Kidney tubule cell (primary cell): ENCODE results near the gene NHERF1.

ENCODE experiments used
- DNase-seq: peaks from one replicate; pipeline ENCODE4 v3.0.0-alpha.2; 2018; ENCODE audit warnings: low spot score

NHERF1 gene

DNA sequence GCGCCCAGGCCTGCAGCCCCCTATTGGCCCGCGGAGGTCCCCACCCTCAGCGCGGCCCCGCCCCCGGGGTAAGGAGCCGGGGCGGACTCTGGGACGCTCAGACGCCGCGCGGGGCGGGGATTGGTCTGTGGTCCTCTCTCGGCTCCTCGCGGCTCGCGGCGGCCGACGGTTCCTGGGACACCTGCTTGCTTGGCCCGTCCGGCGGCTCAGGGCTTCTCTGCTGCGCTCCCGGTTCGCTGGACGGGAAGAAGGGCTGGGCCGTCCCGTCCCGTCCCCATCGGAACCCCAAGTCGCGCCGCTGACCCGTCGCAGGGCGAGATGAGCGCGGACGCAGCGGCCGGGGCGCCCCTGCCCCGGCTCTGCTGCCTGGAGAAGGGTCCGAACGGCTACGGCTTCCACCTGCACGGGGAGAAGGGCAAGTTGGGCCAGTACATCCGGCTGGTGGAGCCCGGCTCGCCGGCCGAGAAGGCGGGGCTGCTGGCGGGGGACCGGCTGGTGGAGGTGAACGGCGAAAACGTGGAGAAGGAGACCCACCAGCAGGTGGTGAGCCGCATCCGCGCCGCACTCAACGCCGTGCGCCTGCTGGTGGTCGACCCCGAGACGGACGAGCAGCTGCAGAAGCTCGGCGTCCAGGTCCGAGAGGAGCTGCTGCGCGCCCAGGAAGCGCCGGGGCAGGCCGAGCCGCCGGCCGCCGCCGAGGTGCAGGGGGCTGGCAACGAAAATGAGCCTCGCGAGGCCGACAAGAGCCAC is at the start of gene NHERF1:
TSS of gene NHERF1 (plus strand) at position 100 of the 750 bp plus-strand sequence. CDS start at position 319, 219 bp downstream.
- peak; percentile 95 for DNase-seq

DNA sequence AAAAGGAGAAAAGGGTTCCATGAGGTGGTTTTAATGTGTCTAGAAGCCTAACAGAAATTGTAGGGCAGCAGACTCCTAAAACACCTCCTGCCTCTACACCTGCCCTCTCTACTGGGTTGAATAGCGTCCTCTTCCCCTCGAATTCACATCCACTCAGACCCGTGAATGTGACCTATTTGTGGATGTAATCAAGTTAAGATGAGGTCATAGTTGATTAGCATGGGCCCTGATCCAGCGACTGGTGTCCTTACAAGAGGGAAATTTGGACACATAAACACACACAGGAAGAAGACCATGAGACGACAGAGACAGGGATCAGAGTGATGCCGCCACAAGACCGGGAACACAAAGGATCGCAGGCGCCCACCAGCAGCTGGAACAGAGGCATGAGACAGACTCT is 49.2 kb upstream of the NHERF1 start:
- DNase-seq, result no peak

DNA sequence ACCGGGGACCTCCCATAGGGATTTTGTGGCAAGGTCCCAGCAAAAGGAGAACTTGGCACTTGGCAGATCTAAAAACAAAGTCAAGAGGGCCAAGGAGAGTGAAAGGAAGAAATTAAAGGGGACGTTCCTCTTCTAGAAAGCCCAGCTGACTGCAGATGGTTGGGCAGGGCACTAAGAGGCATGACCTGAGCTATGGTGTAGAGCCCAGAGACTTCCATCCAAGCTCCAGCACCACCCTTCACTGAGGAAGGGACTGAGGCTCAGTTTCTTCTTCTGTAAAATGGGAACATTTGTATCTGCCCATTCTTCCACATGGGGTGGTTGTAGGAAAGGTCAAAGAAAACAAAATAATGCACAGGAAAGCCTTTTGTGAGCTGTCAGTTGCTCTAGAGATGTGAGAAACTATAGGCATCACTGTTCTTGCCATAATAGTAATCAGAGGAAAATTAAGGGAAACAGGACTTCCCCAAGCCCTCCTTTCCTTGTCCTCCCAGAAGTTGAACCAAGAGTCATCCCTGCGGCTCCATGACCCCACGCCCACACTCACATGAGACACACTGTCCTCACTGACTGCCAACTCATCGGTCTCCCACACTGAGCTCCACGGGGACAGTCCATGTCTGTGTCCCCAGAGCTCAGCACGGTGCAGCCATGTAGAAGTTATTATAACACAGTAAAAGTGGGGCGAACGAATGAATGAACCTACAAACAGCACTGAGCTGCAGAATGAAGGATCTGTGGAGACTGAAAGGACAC is 46.1 kb upstream of the NHERF1 start:
- no peak for DNase-seq

DNA sequence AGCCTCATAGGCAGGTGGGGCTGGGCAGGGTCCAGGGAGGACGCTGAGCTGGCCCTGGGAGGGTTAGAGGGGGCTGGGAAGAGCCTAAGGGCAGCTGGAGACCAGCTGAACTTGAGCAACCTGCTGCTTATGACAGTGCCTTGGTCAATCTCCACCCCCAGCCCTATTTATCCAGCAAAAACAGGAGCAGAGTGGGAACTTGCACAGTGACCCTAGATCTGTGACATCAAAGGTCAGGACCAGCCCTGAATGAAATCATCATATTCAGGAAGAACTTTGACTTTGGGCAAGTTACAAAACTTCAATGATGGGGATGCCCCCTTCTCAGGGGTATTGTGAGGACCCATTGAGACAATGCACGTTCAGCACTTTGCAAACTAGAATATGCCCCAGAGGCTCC is 45.1 kb upstream of the NHERF1 start:
- no peak for DNase-seq

DNA sequence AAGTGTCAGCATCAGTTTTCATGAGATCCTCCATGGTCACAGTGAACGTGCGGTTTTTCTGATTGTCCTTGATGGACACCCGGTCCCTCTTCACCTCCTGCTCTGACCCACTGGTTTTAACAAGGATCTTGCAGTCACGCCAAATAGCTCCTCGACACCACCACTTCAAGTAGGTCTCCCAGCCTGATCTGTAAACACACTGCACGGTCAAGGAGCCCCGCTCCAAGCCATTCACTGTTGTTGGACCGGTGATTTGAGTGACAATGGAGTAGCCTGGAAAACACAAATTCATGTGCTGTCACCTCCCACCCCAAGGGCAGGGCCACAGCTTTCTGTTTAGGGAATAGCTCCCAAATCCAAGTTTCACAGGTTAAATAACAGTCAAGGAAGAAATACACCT is 43.9 kb upstream of the NHERF1 start:
- DNase-seq, result no peak

DNA sequence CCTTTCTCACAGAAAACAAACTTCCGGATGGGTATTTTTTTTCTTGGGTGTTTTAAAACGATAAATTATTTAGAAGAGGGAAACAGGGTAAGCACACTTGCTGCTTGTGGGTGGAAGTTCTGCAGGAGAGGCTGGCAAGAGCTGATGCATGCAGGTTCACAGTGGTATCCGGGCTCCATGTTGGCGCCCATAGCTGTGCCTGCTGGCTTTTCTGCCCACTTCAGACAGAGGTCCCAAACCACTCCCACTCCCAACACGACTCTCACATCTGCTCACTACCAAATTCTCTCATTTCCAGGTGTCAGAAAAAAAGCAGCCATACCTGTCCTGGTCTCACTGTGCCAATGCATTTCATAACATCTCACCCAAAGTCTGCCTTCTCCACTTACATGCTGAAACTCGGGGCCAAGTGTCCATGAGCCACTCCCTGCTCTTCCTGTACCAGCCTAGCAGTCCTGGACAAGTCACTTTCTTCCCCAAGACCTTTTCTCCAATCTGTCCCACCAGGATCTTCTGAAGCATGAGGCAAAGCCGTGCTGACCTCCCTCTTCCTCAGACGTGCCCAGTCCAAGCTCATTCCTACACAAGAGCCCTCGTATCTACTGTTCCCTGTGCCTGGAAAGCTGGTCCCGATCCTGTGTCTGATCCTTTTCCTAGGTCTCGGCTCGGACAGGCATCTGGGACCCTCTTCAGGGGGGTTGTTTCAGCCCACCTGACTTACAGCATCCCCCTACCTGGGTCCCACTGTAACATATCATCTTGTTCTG is 37.2 kb upstream of the NHERF1 start:
- no peak for DNase-seq

DNA sequence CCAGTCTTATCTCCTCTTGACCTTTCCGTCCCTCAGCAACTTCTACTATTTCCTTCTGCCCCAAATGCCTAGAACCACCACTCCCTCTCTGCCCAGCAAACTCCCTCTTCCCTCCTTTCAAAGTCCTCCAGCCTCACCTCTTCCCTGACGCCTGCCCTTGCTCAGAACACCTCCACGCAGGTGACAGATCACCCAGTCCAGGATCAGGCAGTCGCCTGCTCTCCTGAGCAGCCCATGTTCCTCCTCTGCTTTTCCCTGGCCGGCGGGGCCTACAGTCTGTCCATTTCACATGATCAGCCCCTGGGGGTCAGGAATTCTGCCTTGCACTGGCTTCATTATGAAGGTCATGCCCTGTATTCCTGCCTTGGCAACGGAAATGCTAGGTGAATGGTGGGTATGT is 36.1 kb upstream of the NHERF1 start:
- DNase-seq, result no peak

DNA sequence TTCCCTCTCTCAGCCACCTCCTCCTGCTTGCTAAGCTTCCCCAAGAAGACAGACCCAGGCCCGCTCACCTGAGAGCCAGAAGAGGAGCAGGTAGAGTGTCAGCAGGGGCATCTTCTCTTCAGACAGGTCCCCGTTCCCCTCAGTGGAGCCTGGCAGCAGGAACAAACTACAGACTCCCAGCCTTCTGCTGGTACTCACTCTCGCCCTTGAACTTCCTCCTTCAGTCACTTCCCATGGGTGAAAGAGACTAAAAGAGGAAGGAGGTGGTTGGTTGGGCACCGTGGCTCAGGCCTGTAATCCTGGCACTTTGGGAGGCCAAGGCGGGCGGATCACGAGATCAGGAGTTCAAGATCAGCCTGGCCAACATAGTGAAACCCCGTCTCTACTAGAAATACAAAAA is 35.7 kb upstream of the NHERF1 start, which contains the start of gene CD300LF:
TSS of gene CD300LF (minus strand) at position 168 of the 400 bp plus-strand sequence. CDS start at position 111, 57 bp downstream.
- DNase-seq, result no peak

DNA sequence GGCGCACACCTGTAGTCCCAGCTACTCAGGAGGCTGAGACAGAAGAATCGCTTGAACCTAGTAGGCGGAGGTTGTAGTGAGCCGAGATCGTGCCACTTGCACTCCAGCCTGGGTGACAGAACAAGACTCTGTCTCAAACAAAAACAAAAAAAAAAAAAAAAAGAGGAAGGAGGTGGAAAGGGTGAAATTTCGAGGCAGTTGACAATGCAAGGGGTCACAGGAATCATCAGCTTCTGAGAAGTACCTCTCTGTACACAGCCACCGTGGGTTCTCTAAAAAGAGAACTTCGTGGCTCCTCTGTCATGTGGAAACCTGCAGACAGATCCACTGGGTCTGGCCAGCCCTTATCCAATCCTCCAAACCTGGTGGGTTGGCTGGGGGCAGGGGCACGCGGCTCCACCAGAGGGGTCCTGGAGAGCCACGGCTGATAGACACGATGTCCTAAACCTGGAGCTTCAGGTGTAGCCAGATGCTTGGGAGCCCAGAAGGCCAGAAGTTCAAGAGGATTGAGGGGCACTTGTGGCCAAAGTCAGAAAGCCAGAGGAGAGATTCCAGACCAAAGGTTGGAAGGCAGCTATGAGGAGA is 35.2 kb upstream of the NHERF1 start:
- no peak for DNase-seq

DNA sequence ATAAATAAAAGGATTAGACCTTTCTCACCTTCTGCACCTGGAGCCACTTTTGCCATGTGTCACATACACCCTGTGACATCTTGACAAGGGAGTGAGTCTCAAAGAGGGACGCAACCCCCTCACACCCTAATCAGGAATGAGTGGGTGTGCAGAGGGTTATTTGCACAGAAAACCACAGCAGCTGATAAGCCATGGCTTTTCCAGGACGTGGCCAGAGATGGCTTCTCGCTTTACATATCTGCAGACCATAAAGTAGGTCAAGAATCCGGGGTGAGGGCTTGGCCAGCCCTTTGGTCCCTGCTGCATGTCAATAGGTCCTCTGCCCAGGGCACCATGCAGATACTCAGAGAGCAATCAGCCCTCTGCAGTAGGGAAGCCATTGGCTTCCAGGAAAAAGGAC is 33.3 kb upstream of the NHERF1 start:
- no peak for DNase-seq

DNA sequence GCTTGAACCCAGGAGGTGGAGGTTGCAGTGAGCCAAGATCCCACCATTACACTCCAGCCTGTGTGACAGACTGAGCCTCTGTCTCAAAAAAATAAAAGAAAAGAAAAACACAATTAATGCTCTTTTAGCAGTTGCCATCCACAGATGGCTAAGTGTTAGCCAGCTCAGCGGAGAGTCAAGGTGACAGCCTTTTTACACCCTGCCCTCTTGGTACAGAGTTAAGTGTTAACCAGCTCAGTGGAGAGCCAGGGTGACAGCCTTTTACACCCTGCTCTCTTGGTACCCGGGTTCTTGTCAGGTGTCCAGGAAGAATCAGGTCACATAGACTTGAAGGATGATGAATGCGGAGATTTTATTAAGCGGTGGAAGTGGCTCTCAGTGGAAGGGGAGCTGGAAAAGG is 27.9 kb upstream of the NHERF1 start:
- DNase-seq, result no peak

DNA sequence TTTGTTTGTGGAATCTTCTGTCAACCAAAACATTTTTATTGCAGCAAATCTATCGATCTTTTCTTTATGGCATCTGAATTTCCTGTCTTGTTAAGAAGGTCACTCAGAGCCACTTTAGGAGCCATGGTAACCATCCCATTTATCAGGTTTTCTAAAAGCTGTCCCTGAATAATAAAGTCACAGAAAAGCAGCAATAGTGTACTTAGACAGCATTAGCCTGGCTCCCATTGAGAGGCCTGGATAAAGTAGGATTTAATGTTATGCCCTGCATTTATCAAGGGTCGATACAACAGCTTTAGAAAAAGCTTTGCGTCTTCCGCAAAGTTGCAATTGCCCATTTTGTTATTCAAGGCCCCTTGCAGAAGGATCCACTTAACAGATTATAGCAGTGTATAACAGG is 25.6 kb upstream of the NHERF1 start:
- DNase-seq, result no peak

DNA sequence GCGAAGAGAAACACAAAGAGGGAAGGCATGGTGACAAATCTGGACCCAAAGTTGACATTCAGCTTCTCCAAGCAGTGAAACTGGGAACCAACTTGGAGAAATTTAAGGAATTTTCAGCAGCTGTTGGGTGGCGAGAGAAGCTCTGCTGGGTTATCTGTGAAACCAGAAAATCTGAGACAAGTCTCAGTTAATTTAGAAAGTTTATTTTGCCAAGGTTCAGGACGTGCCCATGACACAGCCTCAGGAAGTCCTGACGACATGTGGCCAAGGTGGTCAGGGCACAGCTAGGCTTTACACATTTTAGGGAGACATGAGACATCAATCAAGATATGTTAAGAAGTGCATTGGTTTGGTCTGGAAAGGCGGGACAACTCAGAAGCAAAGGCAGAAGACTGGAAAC is 24.5 kb upstream of the NHERF1 start:
- no peak for DNase-seq

DNA sequence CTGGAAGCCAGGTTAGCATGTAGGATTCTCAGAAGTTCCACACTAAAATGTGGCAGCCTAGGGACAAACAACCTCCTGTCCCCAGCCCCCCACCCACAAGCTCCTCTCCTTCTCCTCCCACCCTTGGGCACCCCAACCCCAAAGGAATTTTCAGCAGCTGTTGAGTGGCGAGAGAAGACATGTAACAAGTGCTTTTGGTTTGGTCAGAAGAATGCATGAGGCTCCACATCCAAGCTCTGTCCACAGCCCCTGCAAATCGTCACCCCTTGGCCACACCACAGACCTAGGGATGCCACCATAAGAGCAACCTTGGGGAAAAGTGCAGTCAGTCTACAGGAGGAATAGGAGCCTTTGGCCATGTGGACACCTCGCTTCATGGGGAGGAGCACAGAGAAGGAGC is 23.3 kb upstream of the NHERF1 start:
- DNase-seq, result no peak

DNA sequence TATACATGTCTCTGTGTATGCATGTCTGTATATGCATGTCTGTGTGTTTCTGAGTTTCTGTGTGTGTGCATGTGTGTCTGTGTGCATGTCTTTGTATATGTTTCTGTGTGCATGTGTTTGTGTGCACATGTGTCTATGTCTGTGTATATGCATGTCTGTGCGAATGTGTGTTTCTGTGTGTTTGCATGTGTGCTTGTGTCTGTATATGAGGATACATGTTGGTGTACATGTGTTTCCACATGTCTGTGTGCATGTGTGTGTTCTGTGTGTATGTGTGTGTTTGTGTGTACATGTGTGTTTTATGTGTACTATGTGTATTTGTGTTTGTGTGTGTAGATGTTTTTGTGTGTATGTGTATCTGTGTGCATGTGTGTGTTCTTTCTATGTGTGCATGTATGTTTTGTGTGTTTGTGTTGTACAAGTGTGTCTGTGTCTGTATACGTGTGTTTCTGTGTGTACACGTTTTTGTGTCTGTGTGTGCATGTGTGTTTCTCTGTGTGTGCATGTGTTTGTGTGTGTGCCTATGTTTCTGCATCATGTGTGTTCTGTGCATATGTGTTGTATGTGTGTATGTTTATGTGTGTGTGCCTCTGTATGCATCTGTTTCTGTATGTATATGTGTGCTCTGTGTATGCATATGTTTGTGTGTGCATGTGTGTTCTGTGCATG is 20.3 kb upstream of the NHERF1 start:
- no peak for DNase-seq

DNA sequence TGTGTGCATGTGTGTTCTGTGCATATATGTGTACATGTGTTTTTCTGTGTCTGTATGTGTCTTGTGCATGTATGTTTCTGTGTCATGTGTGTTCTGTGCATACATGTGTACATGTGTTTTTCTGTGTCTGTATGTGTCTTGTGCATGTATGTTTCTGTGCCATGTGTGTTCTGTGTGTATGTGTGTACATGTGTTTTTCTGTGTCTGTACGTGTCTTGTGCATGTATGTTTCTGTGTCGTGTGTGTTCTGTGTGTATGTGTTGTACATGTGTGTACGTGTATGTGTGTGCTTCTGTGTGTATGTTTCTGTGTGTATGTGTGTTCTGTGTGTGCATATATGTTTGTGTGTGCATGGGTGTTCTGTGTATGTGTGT is 19.7 kb upstream of the NHERF1 start:
- no peak for DNase-seq

DNA sequence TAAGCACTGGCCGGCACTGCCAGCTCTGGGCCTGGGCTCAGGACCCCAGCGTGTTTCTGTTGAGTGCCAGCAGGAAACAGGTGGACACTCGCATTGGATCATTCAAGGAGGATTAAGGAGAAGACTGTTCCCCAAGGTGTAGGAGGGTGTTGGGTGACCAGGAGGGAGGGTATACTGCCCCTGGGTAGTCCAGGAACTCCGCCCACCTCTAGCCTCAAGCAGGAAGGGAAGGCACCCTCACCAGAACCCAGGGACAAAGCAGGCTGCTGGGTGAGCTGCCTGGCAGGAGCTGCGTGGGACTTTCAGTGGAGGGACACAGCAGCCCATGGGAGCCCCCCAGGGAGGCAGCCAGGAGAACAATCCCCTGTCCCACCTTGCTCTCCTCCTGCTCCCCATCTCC is 19.1 kb upstream of the NHERF1 start:
- DNase-seq, result no peak

DNA sequence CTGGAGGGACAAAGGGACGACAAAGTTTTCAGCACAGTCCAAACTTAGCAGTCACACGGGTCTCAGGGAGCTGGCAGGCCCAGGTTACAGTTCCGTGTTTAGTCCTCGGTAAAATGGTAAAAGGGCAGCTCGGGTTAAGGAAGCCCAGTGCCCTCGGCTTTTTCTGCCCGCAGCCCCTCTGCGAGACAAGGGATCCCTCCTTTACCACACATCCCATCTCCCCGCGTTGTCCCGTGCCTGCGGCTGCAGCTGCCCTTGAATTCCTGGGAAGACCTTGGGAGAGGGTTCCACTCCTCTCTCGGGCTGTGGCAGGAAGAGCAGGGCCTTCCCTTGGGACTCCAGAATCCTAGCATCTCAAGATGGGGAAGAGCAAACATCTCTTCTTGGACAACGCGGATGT is 18.6 kb upstream of the NHERF1 start:
- no peak for DNase-seq

DNA sequence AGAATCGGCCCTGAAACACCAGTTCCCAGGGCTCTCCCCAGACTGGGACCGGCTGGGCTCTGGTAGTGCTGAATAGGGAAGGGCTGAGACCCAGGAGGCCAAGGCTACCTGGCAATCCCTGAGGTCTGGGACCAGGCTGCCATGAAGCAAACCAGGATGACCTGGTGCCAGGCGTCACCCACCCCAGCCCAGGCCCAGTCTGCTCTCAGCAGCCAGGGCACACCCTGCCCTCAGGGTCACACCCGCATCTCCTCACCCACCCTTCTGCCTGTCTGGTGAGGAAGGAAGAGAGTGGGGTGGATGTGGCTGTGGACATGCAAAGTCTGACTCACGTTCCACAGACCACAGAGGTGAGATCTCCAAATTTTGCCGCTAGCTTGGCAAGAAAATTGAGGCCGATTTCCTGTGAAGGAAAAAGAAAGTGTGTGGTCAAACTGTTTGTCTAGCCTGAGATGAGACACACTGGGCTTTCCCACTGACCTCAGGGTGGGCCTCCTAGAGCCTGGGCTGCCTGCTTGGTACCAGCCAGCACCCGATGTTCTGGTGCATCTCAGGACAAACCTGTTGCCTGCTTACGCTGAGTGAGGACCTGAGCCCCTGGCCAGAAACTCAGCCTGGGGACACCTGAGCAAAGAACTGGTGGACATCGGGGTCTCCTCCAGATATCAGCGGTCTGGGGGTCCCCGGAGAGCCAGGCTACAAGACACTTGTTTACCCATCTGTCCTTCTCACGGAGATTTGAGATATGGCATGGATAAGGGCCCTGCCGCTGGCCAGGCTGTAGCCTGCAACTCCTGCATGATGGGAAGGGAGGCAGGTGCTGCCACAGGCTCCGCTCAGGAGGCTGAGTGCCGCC is 17.7 kb upstream of the NHERF1 start:
- no peak for DNase-seq

DNA sequence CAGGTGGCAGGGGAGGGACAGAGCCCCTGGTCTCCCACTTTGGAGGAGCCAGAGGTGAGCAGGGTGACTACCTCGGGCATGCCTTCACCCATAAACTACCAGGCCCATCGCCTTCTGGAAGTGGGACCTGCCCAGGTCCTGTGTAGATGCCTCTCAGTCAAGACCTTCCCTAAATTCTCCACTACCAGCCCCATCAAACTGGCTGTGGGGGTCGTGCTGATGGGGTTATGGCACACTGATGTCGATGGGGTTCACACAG is 17.2 kb upstream of the NHERF1 start:
- DNase-seq, result no peak
